ENCODE measurements around the gene WNT9B. TPM values are rescaled to one million over a fixed set of nuclear protein-coding genes. Genes with fewer than 3 reads are reported as not detected.

Gene WNT9B
- total and polyA plus RNA-seq, 2 experiments from 2014 or later = 2.4 to 2.6 TPM

GRCh38 chr17:46894024-46894423, 42.6 kb downstream of the WNT9B start:
- no peak overlapping the region for H3K4me2 ChIP-seq
- TF ChIP-seq EZH2 (IDR thresholded peaks at IDR 0.05; ENCODE audit: borderline replicate concordance) = no peak
- no peak for TF ChIP-seq EZH2phosphoT487 (IDR thresholded peaks at IDR 0.05; ENCODE audit: low read depth, severe bottlenecking, unreplicated experiment)
- TF ChIP-seq CTCF (IDR thresholded peaks at IDR 0.05; ENCODE audit: poor library complexity) = no peak
- no peaks in the 10 kb centered on the region for H3K9me2 ChIP-seq (replicated peaks; ENCODE audit: insufficient read depth)
- no peaks in the 10 kb centered on the region for H3K36me3 ChIP-seq (replicated peaks; ENCODE audit: insufficient read depth, low read depth)
- H3K4me1 ChIP-seq (ENCODE audit: insufficient read depth) = peaks cover 4% of the 10 kb centered on the region
- no peaks in the 10 kb centered on the region for H4K20me1 ChIP-seq (ENCODE audit: insufficient read depth, poor library complexity, severe bottlenecking)
- no peak overlapping the region for H3K27ac ChIP-seq
- H3K4me3 ChIP-seq = no peak overlapping the region
- no peak overlapping the region for H2AFZ ChIP-seq
- H3K27me3 ChIP-seq = peaks cover 6% of the 10 kb centered on the region
- H3K79me2 ChIP-seq = no peaks in the 10 kb centered on the region
- WGBS (ENCODE audit: low lambda C conversion rate, missing lambda C conversion rate) = 79% methylated on average over 9 of the region's 9 CpGs
- H3K9me3 ChIP-seq (ENCODE audit: low read depth) = no peaks in the 10 kb centered on the region
- no peak for DNase-seq (ENCODE audit: low spot score)

- Histone ChIP-seq H2AFZ (no peak overlapping the region), H3K4me3 (no peak overlapping the region), H3K79me2 (no peaks in the 10 kb centered on the region), H3K9me3 (ENCODE audit: low read depth) (no peaks in the 10 kb centered on the region), H4K20me1 (ENCODE audit: insufficient read depth, poor library complexity, severe bottlenecking) (no peaks in the 10 kb centered on the region), H3K27ac (no peak overlapping the region), H3K4me1 (ENCODE audit: insufficient read depth) (peaks cover 4% of the 10 kb centered on the region), H3K9me2 (replicated peaks; ENCODE audit: insufficient read depth) (no peaks in the 10 kb centered on the region), H3K4me2 (no peak overlapping the region), H3K36me3 (replicated peaks; ENCODE audit: insufficient read depth, low read depth) (no peaks in the 10 kb centered on the region), H3K27me3 (peaks cover 6% of the 10 kb centered on the region)
- no peak for TF ChIP-seq EZH2 (IDR thresholded peaks at IDR 0.05; ENCODE audit: borderline replicate concordance)
- TF ChIP-seq EZH2phosphoT487 (IDR thresholded peaks at IDR 0.05; ENCODE audit: low read depth, severe bottlenecking, unreplicated experiment) = no peak
- TF ChIP-seq CTCF (IDR thresholded peaks at IDR 0.05; ENCODE audit: poor library complexity) = no peak
- no peak for DNase-seq (ENCODE audit: low spot score)
- 45% methylated on average over 29 of the region's 29 CpGs for WGBS (ENCODE audit: low lambda C conversion rate, missing lambda C conversion rate)
Observed at GRCh38 chr17:46894476-46895151, 43.2 kb downstream of the WNT9B start.

GRCh38 chr17:46895171-46895570, 43.8 kb downstream of the WNT9B start:
- H3K36me3 ChIP-seq (replicated peaks; ENCODE audit: insufficient read depth, low read depth) = no peaks in the 10 kb centered on the region
- H3K79me2 ChIP-seq = no peaks in the 10 kb centered on the region
- H3K27me3 ChIP-seq = peaks cover 6% of the 10 kb centered on the region
- H3K9me2 ChIP-seq (replicated peaks; ENCODE audit: insufficient read depth) = no peaks in the 10 kb centered on the region
- peaks cover 4% of the 10 kb centered on the region for H3K4me1 ChIP-seq (ENCODE audit: insufficient read depth)
- TF ChIP-seq EZH2phosphoT487 (IDR thresholded peaks at IDR 0.05; ENCODE audit: low read depth, severe bottlenecking, unreplicated experiment) (no peak), EZH2 (IDR thresholded peaks at IDR 0.05; ENCODE audit: borderline replicate concordance) (no peak)
- H3K4me2 ChIP-seq = no peak overlapping the region
- no peak overlapping the region for H2AFZ ChIP-seq
- 88% methylated on average over 9 of the region's 9 CpGs for WGBS (ENCODE audit: low lambda C conversion rate, missing lambda C conversion rate)
- H3K4me3 ChIP-seq = no peak overlapping the region
- no peaks in the 10 kb centered on the region for H3K9me3 ChIP-seq (ENCODE audit: low read depth)
- H4K20me1 ChIP-seq (ENCODE audit: insufficient read depth, poor library complexity, severe bottlenecking) = no peaks in the 10 kb centered on the region
- no peak overlapping the region for H3K27ac ChIP-seq
- DNase-seq (ENCODE audit: low spot score) = no peak

- Histone ChIP-seq H3K27ac (no peak overlapping the region), H3K9me3 (ENCODE audit: low read depth) (no peaks in the 10 kb centered on the region), H3K36me3 (replicated peaks; ENCODE audit: insufficient read depth, low read depth) (no peaks in the 10 kb centered on the region), H3K9me2 (replicated peaks; ENCODE audit: insufficient read depth) (no peaks in the 10 kb centered on the region), H4K20me1 (ENCODE audit: insufficient read depth, poor library complexity, severe bottlenecking) (no peaks in the 10 kb centered on the region), H3K79me2 (no peaks in the 10 kb centered on the region), H3K27me3 (peaks cover 6% of the 10 kb centered on the region), H3K4me1 (ENCODE audit: insufficient read depth) (peaks cover 4% of the 10 kb centered on the region), H3K4me3 (no peak overlapping the region), H2AFZ (no peak overlapping the region), H3K4me2 (no peak overlapping the region)
- TF ChIP-seq EZH2 (IDR thresholded peaks at IDR 0.05; ENCODE audit: borderline replicate concordance) (no peak), CTCF (IDR thresholded peaks at IDR 0.05; ENCODE audit: poor library complexity) (no peak), EZH2phosphoT487 (IDR thresholded peaks at IDR 0.05; ENCODE audit: low read depth, severe bottlenecking, unreplicated experiment) (no peak)
- DNase-seq (ENCODE audit: low spot score) = no peak
- WGBS (ENCODE audit: low lambda C conversion rate, missing lambda C conversion rate) = 85% methylated on average over 9 of the region's 9 CpGs
Observed at GRCh38 chr17:46896991-46897390, 45.6 kb downstream of the WNT9B start.

Data from hepatocyte (in vitro differentiated cells).